GM19035 (cell line): Measurements from ENCODE around the gene CPA1.

Source experiments
- ATAC-seq: cut with Tn5 transposase; IDR thresholded peaks from one replicate; pipeline ENCODE4 v1.9.1; 2021; ENCODE audit not compliant: unreplicated experiment

The CPA1 gene

GRCh38 chr7:130423501-130424037, 43.3 kb downstream of the CPA1 start:
- no peak for ATAC-seq

GRCh38 chr7:130425796-130426195, 45.5 kb downstream of the CPA1 start:
- ATAC-seq, result no peak

GRCh38 chr7:130426564-130426963, 46.3 kb downstream of the CPA1 start:
- ATAC-seq, result no peak

- ATAC-seq, result no peak
Observed at GRCh38 chr7:130429019-130429418, 48.7 kb downstream of the CPA1 start.

GRCh38 chr7:130430115-130430514, 49.8 kb downstream of the CPA1 start:
- ATAC-seq, result no peak

- ATAC-seq, result no peak
Observed at GRCh38 chr7:130430841-130431666, 50.8 kb downstream of the CPA1 start.

- no peak for ATAC-seq
Observed at GRCh38 chr7:130432886-130433285, 52.6 kb downstream of the CPA1 start.

GRCh38 chr7:130433301-130433700, 53.0 kb downstream of the CPA1 start:
- ATAC-seq, result no peak

GRCh38 chr7:130435311-130435854, 55.1 kb downstream of the CPA1 start:
- ATAC-seq, result no peak

- ATAC-seq, result no peak
Observed at GRCh38 chr7:130436253-130436652, 56.0 kb downstream of the CPA1 start.
